Ishikawa (cell line): ENCODE results near the gene PRLH.

Source experiments
- CEBPB ChIP-seq: IDR thresholded peaks from 2 replicates; pipeline ENCODE4 v1.6.1; 2012
- CREB1 ChIP-seq: IDR thresholded peaks from 2 replicates; pipeline ENCODE4 v1.6.1; 2012; ENCODE audit warnings: low read depth
- EGR1 ChIP-seq: IDR thresholded peaks from 2 replicates; pipeline ENCODE4 v1.6.1; 2012
- EP300 ChIP-seq: IDR thresholded peaks from 2 replicates; pipeline ENCODE4 v1.6.1; 2012; ENCODE audit warnings: borderline replicate concordance
- FOXM1 ChIP-seq: IDR thresholded peaks from 2 replicates; pipeline ENCODE4 v1.6.1; 2012; ENCODE audit warnings: low read depth, borderline replicate concordance
- NFIC ChIP-seq: IDR thresholded peaks from 2 replicates; pipeline ENCODE4 v1.6.1; 2012
- RAD21 ChIP-seq: IDR thresholded peaks from 2 replicates; pipeline ENCODE4 v1.6.1; 2012; ENCODE audit warnings: low read depth
- TAF1 ChIP-seq: IDR thresholded peaks from 2 replicates; pipeline ENCODE4 v1.6.1; 2012; ENCODE audit warnings: low read depth, mild to moderate bottlenecking
- TCF12 ChIP-seq: IDR thresholded peaks from 2 replicates; pipeline ENCODE4 v1.6.1; 2012; ENCODE audit warnings: low read depth
- TEAD4 ChIP-seq: IDR thresholded peaks from 2 replicates; pipeline ENCODE4 v1.6.1; 2012
- YY1 ChIP-seq: IDR thresholded peaks from 2 replicates; pipeline ENCODE4 v1.6.1; 2012; ENCODE audit warnings: low read depth
- ZBTB7A ChIP-seq: IDR thresholded peaks from 2 replicates; pipeline ENCODE4 v1.6.1; 2012; ENCODE audit warnings: low read depth
- TF ChIP-seq, protein P1 (sequence below): IDR thresholded peaks from 2 replicates; pipeline ENCODE4 v1.6.1; 2012
- TF ChIP-seq, protein P2 (sequence below): IDR thresholded peaks from 2 replicates; pipeline ENCODE4 v1.6.1; 2012; ENCODE audit warnings: low read depth, mild to moderate bottlenecking
- TF ChIP-seq, protein P3 (sequence below): IDR thresholded peaks from 2 replicates; pipeline ENCODE4 v1.6.1; 2012

Gene PRLH

DNA sequence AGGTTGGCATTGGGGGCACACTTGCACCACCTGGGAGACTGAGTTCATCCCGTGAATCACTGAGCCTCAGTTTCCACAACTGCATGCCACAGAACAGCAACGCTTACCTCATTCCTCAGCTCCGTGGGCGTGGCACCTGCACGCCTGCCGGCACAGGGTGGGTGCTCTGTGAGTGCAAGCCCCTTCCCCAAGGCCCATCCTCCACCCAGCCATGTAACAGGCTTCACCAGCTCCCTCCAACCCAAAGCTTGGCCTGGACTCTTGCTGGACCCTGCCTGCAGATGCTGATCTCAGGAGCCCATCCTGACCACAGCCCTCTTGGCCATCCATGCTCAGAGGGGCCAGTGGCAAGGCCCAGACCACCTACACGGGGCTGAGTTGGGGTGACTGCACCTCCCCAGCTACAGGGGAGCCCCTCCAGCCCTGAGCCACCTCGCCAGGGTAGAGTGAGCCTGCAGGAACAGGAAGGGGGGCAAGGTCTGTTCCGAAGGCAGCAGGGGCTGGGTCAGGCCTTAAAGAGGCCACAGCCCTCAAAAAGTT, 1.8 kb downstream of the PRLH start:
- TF ChIP-seq RAD21: no peak
- TF ChIP-seq, protein P1, sequence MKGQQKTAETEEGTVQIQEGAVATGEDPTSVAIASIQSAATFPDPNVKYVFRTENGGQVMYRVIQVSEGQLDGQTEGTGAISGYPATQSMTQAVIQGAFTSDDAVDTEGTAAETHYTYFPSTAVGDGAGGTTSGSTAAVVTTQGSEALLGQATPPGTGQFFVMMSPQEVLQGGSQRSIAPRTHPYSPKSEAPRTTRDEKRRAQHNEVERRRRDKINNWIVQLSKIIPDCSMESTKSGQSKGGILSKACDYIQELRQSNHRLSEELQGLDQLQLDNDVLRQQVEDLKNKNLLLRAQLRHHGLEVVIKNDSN: no peak
- TF ChIP-seq TEAD4: no peak
- no peak for TF ChIP-seq CREB1
- no peak for TF ChIP-seq TAF1
- no peak for TF ChIP-seq NFIC
- TF ChIP-seq, protein P2, sequence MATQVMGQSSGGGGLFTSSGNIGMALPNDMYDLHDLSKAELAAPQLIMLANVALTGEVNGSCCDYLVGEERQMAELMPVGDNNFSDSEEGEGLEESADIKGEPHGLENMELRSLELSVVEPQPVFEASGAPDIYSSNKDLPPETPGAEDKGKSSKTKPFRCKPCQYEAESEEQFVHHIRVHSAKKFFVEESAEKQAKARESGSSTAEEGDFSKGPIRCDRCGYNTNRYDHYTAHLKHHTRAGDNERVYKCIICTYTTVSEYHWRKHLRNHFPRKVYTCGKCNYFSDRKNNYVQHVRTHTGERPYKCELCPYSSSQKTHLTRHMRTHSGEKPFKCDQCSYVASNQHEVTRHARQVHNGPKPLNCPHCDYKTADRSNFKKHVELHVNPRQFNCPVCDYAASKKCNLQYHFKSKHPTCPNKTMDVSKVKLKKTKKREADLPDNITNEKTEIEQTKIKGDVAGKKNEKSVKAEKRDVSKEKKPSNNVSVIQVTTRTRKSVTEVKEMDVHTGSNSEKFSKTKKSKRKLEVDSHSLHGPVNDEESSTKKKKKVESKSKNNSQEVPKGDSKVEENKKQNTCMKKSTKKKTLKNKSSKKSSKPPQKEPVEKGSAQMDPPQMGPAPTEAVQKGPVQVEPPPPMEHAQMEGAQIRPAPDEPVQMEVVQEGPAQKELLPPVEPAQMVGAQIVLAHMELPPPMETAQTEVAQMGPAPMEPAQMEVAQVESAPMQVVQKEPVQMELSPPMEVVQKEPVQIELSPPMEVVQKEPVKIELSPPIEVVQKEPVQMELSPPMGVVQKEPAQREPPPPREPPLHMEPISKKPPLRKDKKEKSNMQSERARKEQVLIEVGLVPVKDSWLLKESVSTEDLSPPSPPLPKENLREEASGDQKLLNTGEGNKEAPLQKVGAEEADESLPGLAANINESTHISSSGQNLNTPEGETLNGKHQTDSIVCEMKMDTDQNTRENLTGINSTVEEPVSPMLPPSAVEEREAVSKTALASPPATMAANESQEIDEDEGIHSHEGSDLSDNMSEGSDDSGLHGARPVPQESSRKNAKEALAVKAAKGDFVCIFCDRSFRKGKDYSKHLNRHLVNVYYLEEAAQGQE: no peak
- no peak for TF ChIP-seq CEBPB
- TF ChIP-seq, protein P3, sequence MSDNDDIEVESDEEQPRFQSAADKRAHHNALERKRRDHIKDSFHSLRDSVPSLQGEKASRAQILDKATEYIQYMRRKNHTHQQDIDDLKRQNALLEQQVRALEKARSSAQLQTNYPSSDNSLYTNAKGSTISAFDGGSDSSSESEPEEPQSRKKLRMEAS: no peak
- TF ChIP-seq YY1: no peak
- no peak for TF ChIP-seq EP300
- no peak for TF ChIP-seq ZBTB7A
- no peak for TF ChIP-seq FOXM1
- no peak for TF ChIP-seq TCF12
- no peak for TF ChIP-seq EGR1

DNA sequence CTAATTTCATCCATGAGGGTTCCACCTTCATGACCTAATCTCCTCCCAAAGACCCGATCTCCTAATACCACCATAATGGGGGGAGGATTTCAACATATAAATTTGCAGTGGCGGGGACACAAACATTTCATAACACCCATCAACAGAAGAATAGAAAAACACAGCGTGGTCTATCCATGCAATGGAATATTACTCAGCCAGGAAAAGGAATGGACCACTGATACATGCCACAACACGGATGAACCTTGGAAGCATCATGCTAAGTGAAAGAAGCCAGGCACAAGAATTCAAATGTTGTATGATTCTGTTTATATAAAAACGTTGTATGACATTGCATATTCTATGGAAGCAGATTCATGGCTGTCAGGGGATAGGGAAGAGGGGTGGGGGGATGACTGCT, 2.7 kb downstream of the PRLH start:
- TF ChIP-seq EGR1: no peak
- TF ChIP-seq, protein P3: no peak
- TF ChIP-seq TEAD4: no peak
- TF ChIP-seq CEBPB: no peak
- no peak for TF ChIP-seq YY1
- TF ChIP-seq EP300: no peak
- TF ChIP-seq CREB1: no peak
- no peak for TF ChIP-seq NFIC
- no peak for TF ChIP-seq ZBTB7A
- TF ChIP-seq, protein P2: no peak
- TF ChIP-seq TCF12: no peak
- TF ChIP-seq TAF1: no peak

DNA sequence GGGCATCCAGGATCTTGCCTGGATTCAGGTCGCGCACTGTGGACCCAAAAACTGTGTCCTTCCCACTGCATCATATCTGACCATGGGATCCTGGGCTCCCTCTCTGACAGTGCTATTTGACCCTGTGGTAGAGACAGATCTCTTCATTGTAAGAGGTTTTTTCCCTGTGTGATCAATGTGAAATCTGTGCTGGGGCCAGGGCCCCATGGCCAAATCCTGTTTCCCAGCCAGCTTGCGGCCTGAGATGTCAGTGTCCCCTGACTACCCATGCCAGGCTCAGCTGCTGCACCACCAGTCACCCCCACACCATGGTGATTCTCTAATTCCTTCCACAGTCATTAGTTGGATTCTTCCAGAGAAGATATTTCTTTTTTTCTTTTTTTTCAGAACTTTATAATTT, 3.5 kb downstream of the PRLH start:
- TF ChIP-seq CEBPB (no peak), RAD21 (no peak), CREB1 (no peak), TCF12 (no peak), TEAD4 (no peak), NFIC (no peak), EP300 (no peak), YY1 (no peak), EGR1 (no peak), ZBTB7A (no peak), TAF1 (no peak), FOXM1 (no peak)
- TF ChIP-seq, protein P2: no peak
- TF ChIP-seq, protein P1: no peak
- TF ChIP-seq, protein P3: no peak

DNA sequence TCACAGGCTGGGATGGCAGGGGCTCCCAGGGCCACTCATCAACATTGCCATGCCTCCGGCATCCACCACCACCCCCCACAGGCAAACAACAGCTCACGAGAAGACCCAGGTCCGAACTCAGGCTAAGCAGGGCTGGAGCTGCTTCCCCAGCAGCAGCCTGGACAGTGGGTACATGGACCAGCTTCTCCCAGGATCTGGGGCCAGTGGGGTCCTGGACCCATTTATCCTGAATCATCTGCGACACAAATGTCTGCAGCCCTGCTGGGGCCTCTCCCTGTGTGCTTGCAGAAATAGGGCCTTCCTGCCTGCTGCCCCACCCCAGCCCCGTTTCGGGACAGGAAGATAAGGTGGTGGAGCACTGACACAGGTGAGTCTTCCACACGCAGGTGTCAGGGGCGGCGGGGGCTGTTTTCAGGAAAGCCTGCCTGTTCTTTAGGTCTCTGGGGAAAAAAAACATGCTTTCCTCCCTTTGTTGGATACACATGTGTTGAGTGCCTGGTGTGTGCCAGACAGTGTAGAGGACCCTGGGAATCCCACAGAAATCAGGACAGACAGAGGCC, 4.5 kb downstream of the PRLH start:
- TF ChIP-seq, protein P3: no peak
- no peak for TF ChIP-seq ZBTB7A
- TF ChIP-seq, protein P1: no peak
- no peak for TF ChIP-seq CREB1
- no peak for TF ChIP-seq TAF1
- TF ChIP-seq EGR1: no peak
- no peak for TF ChIP-seq TEAD4
- no peak for TF ChIP-seq FOXM1
- TF ChIP-seq EP300: no peak
- no peak for TF ChIP-seq CEBPB
- TF ChIP-seq TCF12: no peak
- no peak for TF ChIP-seq YY1
- TF ChIP-seq, protein P2: no peak
- no peak for TF ChIP-seq NFIC
- TF ChIP-seq RAD21: no peak
